A673 (cell line): ENCODE measurements around the gene FLACC1.

Experiments used
- CTCF ChIP-seq: fragments of 300-800, 200-600 bp; sonication (generic); conservative IDR thresholded peaks from 2 replicates; pipeline ENCODE4 v1.5.1; 2017; ENCODE audit warnings: low read depth, mild to moderate bottlenecking, antibody characterized with exemption, low read length, moderate library complexity, mixed read lengths
- EZH2 ChIP-seq: fragments of 200-600 bp; sonication (generic); IDR thresholded peaks from 2 replicates; pipeline ENCODE4 v1.6.1; 2017; ENCODE audit warnings: borderline replicate concordance, low read depth, mild to moderate bottlenecking, mixed read lengths, antibody characterized with exemption, low read length; ENCODE audit not compliant: poor library complexity, severe bottlenecking

GRCh38 chr2:201242571-201243277 is 114.4 kb downstream of the FLACC1 start:
- TF ChIP-seq CTCF (no peak), EZH2 (no peak)
